K562 (cell line): Measurements from ENCODE around the gene TYMP. TPM values are rescaled to one million over a fixed set of nuclear protein-coding genes. Genes with fewer than 3 reads are reported as not detected.

Source experiments
- ATAC-seq: fragments of 200-7000 bp; cut with Tn5 transposase; 3 replicates; pipeline ENCODE4 v1.9.1; 2020; ENCODE audit warnings: moderate library complexity
- BruUV-seq: library from RNA; stranded (reverse); fragments of 400-500 nt; replicated peaks from 2 replicates; lab custom pipeline; 2021; lab: Mats Ljungman, UMichigan
- CTCF ChIA-PET: fragments of 300-600 bp; formaldehyde crosslinking; extraction: SDS; loops from one replicate; lab custom pipeline; 2021; ENCODE audit warnings: low intra/inter-chr PET ratio; lab: Yijun Ruan, JAX
- POLR2A ChIA-PET: fragments of 300-600, 350-650 bp; sonication (Branson Sonifier 250); formaldehyde crosslinking; extraction: SDS; loops from one replicate; lab custom pipeline; 2021; ENCODE audit warnings: antibody characterized with exemption, inconsistent platforms; lab: Yijun Ruan, JAX
- DNase-seq, 4 experiments: peaks; one replicate each; pipeline versions ENCODE4 v3.0.0 to v3.0.0-alpha.2; 2011 to 2018; ENCODE audit warnings: low spot score in 3 of 4, mixed read lengths in 3 of 4; ENCODE audit errors: extremely low read depth in 1 of 4
- FAIRE-seq: peaks from 2 replicates; lab custom pipeline; 2011; peaks lifted over from hg19 to GRCh38; lab: Jason Lieb, UNC
- H2AFZ ChIP-seq: 2 replicates; pipeline ENCODE4 v1.6.0; 2011; ENCODE audit warnings: low read depth, low read length, control low read depth, inconsistent platforms
- H3K27ac ChIP-seq: fragments of 200-600 bp; 3 replicates; pipeline ENCODE4 v1.8.0; 2011; ENCODE audit warnings: low read depth, mild to moderate bottlenecking, control low read depth, inconsistent platforms, low read length, moderate library complexity, mixed read lengths; ENCODE audit errors: extremely low read depth
- H3K27me3 ChIP-seq, 2 experiments: fragments of 300-600 bp in 1 of 2; 2 replicates in 1 of 2; 3 replicates in 1 of 2; pipeline versions ENCODE4 v1.6.0 to v1.8.0; 2011; ENCODE audit warnings: inconsistent platforms in 2 of 2, low read length in 2 of 2, mild to moderate bottlenecking in 1 of 2, mixed read lengths in 1 of 2, moderate library complexity in 1 of 2; ENCODE audit not compliant: control insufficient read depth in 2 of 2, insufficient read depth in 2 of 2
- H3K36me3 ChIP-seq: fragments of 300-600 bp; 3 replicates; pipeline ENCODE4 v1.8.0; 2011; ENCODE audit warnings: mild to moderate bottlenecking, low read length, inconsistent platforms; ENCODE audit not compliant: control insufficient read depth, insufficient read depth
- H3K4me1 ChIP-seq, 2 experiments: fragments of 200-600 bp in 1 of 2; replicated peaks in 1 of 2; 2 replicates in 1 of 2; 3 replicates in 1 of 2; pipeline versions ENCODE4 v1.5.1 to v1.8.0; 2011; ENCODE audit warnings: inconsistent platforms in 2 of 2, low read length in 2 of 2, mild to moderate bottlenecking in 1 of 2, mixed read lengths in 1 of 2, moderate library complexity in 1 of 2; ENCODE audit not compliant: control insufficient read depth in 2 of 2, insufficient read depth in 2 of 2
- H3K4me2 ChIP-seq: 2 replicates; pipeline ENCODE4 v1.6.1; 2011; ENCODE audit warnings: low read length, control low read depth, inconsistent platforms, mixed read lengths; ENCODE audit not compliant: insufficient read depth
- H3K4me3 ChIP-seq: fragments of 200-600 bp; sonication (generic), shearing (Covaris generic); 2 replicates; pipeline ENCODE4 v1.5.1; 2016; ENCODE audit warnings: control low read depth, inconsistent platforms
- H3K79me2 ChIP-seq: fragments of 200-600 bp; 3 replicates; pipeline ENCODE4 v1.8.0; 2011; ENCODE audit warnings: low read length, inconsistent platforms; ENCODE audit not compliant: control insufficient read depth, insufficient read depth
- H3K9ac ChIP-seq, 2 experiments: 2 replicates each; pipeline versions ENCODE4 v1.6.0 to v1.6.1; 2011; ENCODE audit warnings: low read depth in 2 of 2, low read length in 2 of 2, control low read depth in 1 of 2, inconsistent platforms in 1 of 2, mild to moderate bottlenecking in 1 of 2, mixed read lengths in 1 of 2; ENCODE audit not compliant: insufficient read depth in 1 of 2
- H3K9me1 ChIP-seq: one replicate; pipeline ENCODE4 v1.6.0; 2011; ENCODE audit warnings: inconsistent platforms, mild to moderate bottlenecking, low read length, moderate library complexity; ENCODE audit not compliant: control insufficient read depth, insufficient read depth
- H3K9me3 ChIP-seq: replicated peaks from 2 replicates; pipeline ENCODE4 v1.5.1; 2011; ENCODE audit warnings: low read depth, low read length, inconsistent platforms; ENCODE audit not compliant: control insufficient read depth, insufficient read depth
- H4K20me1 ChIP-seq: replicated peaks from 2 replicates; pipeline ENCODE4 v1.6.1; 2011; ENCODE audit warnings: low read length, inconsistent platforms, mixed read lengths; ENCODE audit not compliant: control insufficient read depth, insufficient read depth
- CREM ChIP-seq: IDR thresholded peaks from 2 replicates; pipeline ENCODE4 v1.6.1; 2014; ENCODE audit warnings: antibody characterized with exemption, low read depth
- CXXC5 ChIP-seq: fragments of 250-450 bp; sonication (Bioruptor Pico); IDR thresholded peaks from 2 replicates; pipeline ENCODE4 v1.8.0; 2022; ENCODE audit warnings: inconsistent platforms, mild to moderate bottlenecking, moderate library complexity
- ELK3 ChIP-seq: fragments of 450-650 bp; formaldehyde crosslinking; IDR thresholded peaks from 2 replicates; pipeline ENCODE4 v1.4.0; 2020; ENCODE audit warnings: mild to moderate bottlenecking
- ETS1 ChIP-seq: conservative IDR thresholded peaks from 2 replicates; pipeline ENCODE4 v1.6.1; 2011; ENCODE audit warnings: low read depth, mild to moderate bottlenecking, low read length; ENCODE audit not compliant: control insufficient read depth
- PHF20 ChIP-seq: fragments of 450-650 bp; IDR thresholded peaks from 2 replicates; pipeline ENCODE4 v1.6.1; 2018; ENCODE audit not compliant: partially characterized antibody
- POLR2A ChIP-seq: fragments of 450-650 bp; conservative IDR thresholded peaks from 2 replicates; pipeline ENCODE4 v1.6.1; 2016
- POLR2B ChIP-seq: fragments of 450-650 bp; IDR thresholded peaks from 2 replicates; pipeline ENCODE4 v1.6.1; 2018; ENCODE audit warnings: low read depth; ENCODE audit not compliant: partially characterized antibody
- POLR2G ChIP-seq: fragments of 200-400 bp; formaldehyde crosslinking; IDR thresholded peaks from 2 replicates; pipeline ENCODE4 v1.6.1; 2017; ENCODE audit warnings: low read depth, mild to moderate bottlenecking, antibody characterized with exemption, low read length, moderate library complexity
- RBM25 ChIP-seq: fragments of 200-400 bp; formaldehyde crosslinking; IDR thresholded peaks from 2 replicates; pipeline ENCODE4 v1.6.1; 2018; ENCODE audit warnings: low read length, low read depth, moderate library complexity; ENCODE audit not compliant: severe bottlenecking
- SUPT5H ChIP-seq: fragments of 450-650 bp; IDR thresholded peaks from 2 replicates; pipeline ENCODE4 v1.6.1; 2016
- TAF7 ChIP-seq: fragments of 450-650 bp; IDR thresholded peaks from 2 replicates; pipeline ENCODE4 v1.6.1; 2016; ENCODE audit warnings: missing genetic modification characterization, missing compliant biosample characterization
- YY1 ChIP-seq, 3 experiments: IDR thresholded peaks; 2 replicates each; pipeline ENCODE4 v1.6.1; 2011; ENCODE audit warnings: low read length in 2 of 3, mild to moderate bottlenecking in 2 of 3, moderate library complexity in 2 of 3, borderline replicate concordance in 1 of 3, control low read depth in 1 of 3, low read depth in 1 of 3; ENCODE audit not compliant: insufficient read depth in 3 of 3, insufficient replicate concordance in 2 of 3, control insufficient read depth in 1 of 3, insufficient read length in 1 of 3; ENCODE audit errors: extremely low read depth in 1 of 3
- ZFX ChIP-seq: sonication (generic); formaldehyde crosslinking; IDR thresholded peaks from 2 replicates; pipeline ENCODE4 v1.8.0; 2022; ENCODE audit warnings: mild to moderate bottlenecking, missing genetic modification reagents, moderate library complexity
- ZNF263 ChIP-seq: sonication (generic); formaldehyde crosslinking; IDR thresholded peaks from 2 replicates; pipeline ENCODE4 v1.8.0; 2022; ENCODE audit warnings: mild to moderate bottlenecking, missing genetic modification reagents, borderline replicate concordance
- WGBS: fragments of 100-300 bp; shearing (Covaris generic); methylation state at CpG from one replicate; pipeline ENCODE4 v1.1.6; 2016; ENCODE audit warnings: low coverage, mixed read lengths; ENCODE audit not compliant: insufficient coverage; ENCODE audit errors: missing lambda C conversion rate; 5-methylcytosine and 5-hydroxymethylcytosine counted together
- in situ Hi-C: fragments of 300-500 bp; cut with MboI; formaldehyde crosslinking; loops from 4 replicates; pipeline ENCODE4 v1.15.0; 2018; ENCODE audit warnings: inconsistent platforms, mixed read lengths
- intact Hi-C: fragments of 100-400 bp; cut with micrococcal nuclease; formaldehyde crosslinking; loops from 2 replicates; pipeline ENCODE4 v1.14.2; 2022
- polyA plus RNA-seq, 8 experiments: library from polyadenylated mRNA; depleted of rRNA in 4 of 8; stranded (reverse) in 5 of 8; unstranded in 3 of 8; fragments of >200 nt; fragmentation: Nextera tagmentation in 2 of 8; fragmentation: Illumina TruSeq in 1 of 8; extraction: Ambion mirVana in 2 of 8; extraction: Trizol in 1 of 8; gene quantifications; 2 replicates each; pipeline versions ENCODE4 v1.2.1 to v1.2.3, GENCODE V29; 2011 to 2014; ENCODE audit warnings: inconsistent platforms in 1 of 8, missing spikeins in 1 of 8
- total RNA-seq, 7 experiments: library from RNA; depleted of rRNA in 6 of 7; stranded (reverse); fragments of >200 nt in 6 of 7; fragmentation: Illumina TruSeq in 2 of 7; extraction: Trizol in 2 of 7; gene quantifications; 2 replicates each; pipeline versions ENCODE4 v1.2.1 to v1.2.3, GENCODE V29; 2011 to 2021; ENCODE audit warnings: low replicate concordance in 1 of 7

Gene TYMP
- total and polyA plus RNA-seq, 9 of the 15 experiments (the other 6 are each of a cell fraction or from before 2014, with no cell fraction given), result 0.03 to 4.0 (median 2.4) TPM; not detected in 4

GRCh38 chr22:50507421-50507990 is 22.3 kb downstream of the TYMP start, which contains the start of gene LMF2:
Gene LMF2 (minus strand): TSS chr22:50507702. CDS start chr22:50507675, 27 bp downstream.
- in situ Hi-C loops, result no loop called here
- ChIA-PET CTCF (no interaction called here), POLR2A (interaction anchor here (0.6 to 5.7 kb wide), 6 partner anchors 11 to 135 kb away, joined by 3 to 65 read pairs (median 4); partner anchors contain the start of genes MIOX and SCO2)
- WGBS, result no CpG with 5 or more reads among the region's 62 CpGs
- DNase-seq (peak in 2 of 4 experiments; percentile 88), FAIRE-seq (no peak), ATAC-seq (peak; percentile 88)
- Histone ChIP-seq H2AFZ (peak within 1 kb of the TSS; percentile 93), H3K9me3 (no peaks in the 10 kb centered on the region), H3K27me3 (no peaks in the 10 kb centered on the region), H3K9ac (peak within 1 kb of the TSS; percentile 87 to 99), H3K9me1 (no peaks in the 10 kb centered on the region), H3K79me2 (peaks cover 45% of the 10 kb centered on the region), H3K27ac (peak within 1 kb of the TSS; percentile 98), H3K4me1 (peaks cover 0 to 27% of the 10 kb centered on the region in 2 experiments; a peak in 3 of 5 replicates), H3K4me3 (peak within 1 kb of the TSS; percentile 87), H3K4me2 (peak within 1 kb of the TSS; percentile 91), H3K36me3 (peaks cover 32% of the 10 kb centered on the region; the same call in 1 of the 3 replicates), H4K20me1 (no peaks in the 10 kb centered on the region)
- intact Hi-C loops, result no loop called here
- no TSS peak for BruUV-seq
- peak; percentile 11; the same call in 1 of the 2 replicates for TF ChIP-seq POLR2G
- TF ChIP-seq PHF20, result peak; percentile 58
- no peak for TF ChIP-seq RBM25
- no peak for TF ChIP-seq ZNF263 (CRISPR knock-in tag)
- no peak for TF ChIP-seq ETS1
- TF ChIP-seq POLR2A, result peak; percentile 13
- peak; percentile 32 for TF ChIP-seq CXXC5
- TF ChIP-seq ELK3 (CRISPR knock-in tag), result no peak
- TF ChIP-seq SUPT5H, result peak; percentile 41
- no peak for TF ChIP-seq TAF7 (tag)
- TF ChIP-seq YY1 (IDR thresholded peaks at IDR 0.05; ENCODE audit: borderline replicate concordance in 1 of 3, control insufficient read depth in 1 of 3, extremely low read depth in 1 of 3, insufficient read depth in 3 of 3, insufficient read length in 1 of 3, insufficient replicate concordance in 2 of 3, low read depth in 1 of 3, low read length in 2 of 3), result peak in 2 of 3 experiments; percentile 68 to 72
- peak; percentile 33; the same call in 1 of the 2 replicates for TF ChIP-seq CREM
- TF ChIP-seq ZFX (CRISPR knock-in tag), result peak; percentile 76
- peak; percentile 50 for TF ChIP-seq POLR2B
